Gastrocnemius medialis (tissue), 4 donors: ENCODE results near the gene DLX3. TPM values are rescaled to one million over a fixed set of nuclear protein-coding genes. Genes with fewer than 3 reads are reported as not detected.

Experiments
- ATAC-seq, 2 donors: fragments of 150-250 bp; one replicate each; pipeline ENCODE4 v1.9.1; 2016
- DNase-seq, 2 donors: peaks; one replicate each; pipeline ENCODE4 v3.0.0-alpha.2; 2019
- H3K27ac ChIP-seq, 4 donors: fragments of 200-600 bp; sonication (generic); 1 replicate in 1 of 4; 2 replicates in 3 of 4; pipeline ENCODE4 v1.5.1; 2016 to 2018; ENCODE audit warnings: mild to moderate bottlenecking in 2 of 4, moderate library complexity in 1 of 4
- H3K27me3 ChIP-seq, 3 donors: fragments of 200-600 bp; sonication (generic) in 2 of 3; 1 replicate in 1 of 3; 2 replicates in 2 of 3; pipeline versions ENCODE4 v1.5.1 to v1.6.0; 2016 to 2019; ENCODE audit warnings: mild to moderate bottlenecking in 1 of 3, moderate library complexity in 1 of 3
- H3K36me3 ChIP-seq, 2 donors: fragments of 200-600 bp; sonication (generic) in 1 of 2; one replicate each; pipeline ENCODE4 v1.5.1; 2017 to 2018
- H3K4me1 ChIP-seq, 2 donors: fragments of 200-600 bp; sonication (generic) in 1 of 2; one replicate each; pipeline ENCODE4 v1.5.1; 2016 to 2017; ENCODE audit warnings: mild to moderate bottlenecking in 2 of 2
- H3K4me3 ChIP-seq, 4 donors: fragments of 200-600 bp; sonication (generic) in 3 of 4; 1 replicate in 1 of 4; 2 replicates in 3 of 4; pipeline ENCODE4 v1.5.1; 2016 to 2019; ENCODE audit warnings: mild to moderate bottlenecking in 2 of 4
- H3K9me3 ChIP-seq, 3 donors: fragments of 200-600 bp; sonication (generic) in 2 of 3; 1 replicate in 1 of 3; 2 replicates in 2 of 3; pipeline ENCODE4 v1.5.1; 2016 to 2019
- POLR2A ChIP-seq, 2 donors: fragments of 450-650 bp; IDR thresholded peaks; one replicate each; pipeline ENCODE4 v1.6.1; 2017; ENCODE audit warnings: antibody characterized with exemption in 2 of 2, mild to moderate bottlenecking in 2 of 2, moderate library complexity in 2 of 2
- in situ Hi-C, 4 donors: fragments of 200-750 bp; cut with MboI; loops; one replicate each; pipeline versions ENCODE4 v1.15.0 to v1.8.0; 2017; ENCODE audit warnings: low sequenced_read_pairs in 4 of 4
- intact Hi-C: fragments of 100-400 bp; cut with DNase I; formaldehyde crosslinking; loops from one replicate; pipeline ENCODE4 v1.15.1; 2023; ENCODE audit warnings: low total_unique reads
- total RNA-seq, 4 donors: library from RNA; depleted of rRNA; stranded (reverse); fragments of >200 nt; gene quantifications; one replicate each; pipeline versions ENCODE4 v1.1.0 to v1.2.3, GENCODE V29; 2016
- TF ChIP-seq, protein P1 (sequence below), 5 experiments: fragments of 450-650 bp in 3 of 5; fragments of 200-600 bp in 2 of 5; sonication (generic) in 2 of 5; IDR thresholded peaks in 4 of 5; conservative IDR thresholded peaks in 1 of 5; 1 replicate in 4 of 5; 2 replicates in 1 of 5; pipeline ENCODE4 v1.5.1; 2016 to 2019; ENCODE audit warnings: antibody characterized with exemption in 5 of 5, mild to moderate bottlenecking in 3 of 5, moderate library complexity in 3 of 5

DLX3 gene
- total RNA-seq, 4 donors from 2014 or later: not detected

DNA sequence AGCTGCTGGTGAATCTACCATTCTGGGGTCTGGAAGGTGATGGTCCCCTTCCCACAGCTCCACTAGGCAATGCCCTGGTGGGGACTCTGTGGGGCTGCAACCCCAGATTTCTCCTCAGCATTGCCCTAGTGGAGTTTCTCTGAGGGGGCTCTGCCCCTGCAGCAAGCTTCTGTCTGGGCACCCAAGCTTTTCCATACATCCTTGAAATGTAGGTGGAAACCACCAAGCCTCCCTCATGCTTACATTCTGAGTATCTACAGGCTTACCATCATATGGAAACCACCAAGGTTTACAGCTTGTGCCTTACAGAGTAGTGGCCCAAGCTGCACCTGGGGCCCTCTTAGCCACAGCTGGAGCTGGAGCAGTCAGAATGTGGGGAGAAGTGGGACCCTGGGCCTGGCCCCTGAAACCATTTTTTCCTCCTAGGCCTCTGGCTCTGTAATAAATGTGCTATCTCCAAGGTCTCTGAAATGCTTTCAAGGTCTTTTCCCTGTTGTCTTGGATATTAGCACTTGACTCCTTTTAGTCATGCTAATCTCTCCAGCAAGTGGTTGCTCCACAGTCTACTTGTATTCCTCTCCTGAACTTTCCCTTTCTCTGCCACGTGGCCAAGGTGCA, 19.6 kb upstream of the DLX3 start:
- no peak for TF ChIP-seq POLR2A (IDR thresholded peaks at IDR 0.05)
- TF ChIP-seq, protein P1, sequence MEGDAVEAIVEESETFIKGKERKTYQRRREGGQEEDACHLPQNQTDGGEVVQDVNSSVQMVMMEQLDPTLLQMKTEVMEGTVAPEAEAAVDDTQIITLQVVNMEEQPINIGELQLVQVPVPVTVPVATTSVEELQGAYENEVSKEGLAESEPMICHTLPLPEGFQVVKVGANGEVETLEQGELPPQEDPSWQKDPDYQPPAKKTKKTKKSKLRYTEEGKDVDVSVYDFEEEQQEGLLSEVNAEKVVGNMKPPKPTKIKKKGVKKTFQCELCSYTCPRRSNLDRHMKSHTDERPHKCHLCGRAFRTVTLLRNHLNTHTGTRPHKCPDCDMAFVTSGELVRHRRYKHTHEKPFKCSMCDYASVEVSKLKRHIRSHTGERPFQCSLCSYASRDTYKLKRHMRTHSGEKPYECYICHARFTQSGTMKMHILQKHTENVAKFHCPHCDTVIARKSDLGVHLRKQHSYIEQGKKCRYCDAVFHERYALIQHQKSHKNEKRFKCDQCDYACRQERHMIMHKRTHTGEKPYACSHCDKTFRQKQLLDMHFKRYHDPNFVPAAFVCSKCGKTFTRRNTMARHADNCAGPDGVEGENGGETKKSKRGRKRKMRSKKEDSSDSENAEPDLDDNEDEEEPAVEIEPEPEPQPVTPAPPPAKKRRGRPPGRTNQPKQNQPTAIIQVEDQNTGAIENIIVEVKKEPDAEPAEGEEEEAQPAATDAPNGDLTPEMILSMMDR (IDR thresholded peaks at IDR 0.05 in 4 of 5, conservative IDR thresholded peaks at IDR 0.05 in 1 of 5): no peak
- in situ Hi-C loops: no loop called here
- no peak overlapping the region for H3K27ac ChIP-seq
- H3K36me3 ChIP-seq: no peaks in the 10 kb centered on the region
- H3K27me3 ChIP-seq: peaks cover 0 to 9% (median 0%) of the 10 kb centered on the region in 3 donors
- H3K4me1 ChIP-seq: no peaks in the 10 kb centered on the region
- H3K4me3 ChIP-seq: no peak overlapping the region
- intact Hi-C loops: no loop called here
- no peak for ATAC-seq
- no peaks in the 10 kb centered on the region for H3K9me3 ChIP-seq
- DNase-seq: no peak

DNA sequence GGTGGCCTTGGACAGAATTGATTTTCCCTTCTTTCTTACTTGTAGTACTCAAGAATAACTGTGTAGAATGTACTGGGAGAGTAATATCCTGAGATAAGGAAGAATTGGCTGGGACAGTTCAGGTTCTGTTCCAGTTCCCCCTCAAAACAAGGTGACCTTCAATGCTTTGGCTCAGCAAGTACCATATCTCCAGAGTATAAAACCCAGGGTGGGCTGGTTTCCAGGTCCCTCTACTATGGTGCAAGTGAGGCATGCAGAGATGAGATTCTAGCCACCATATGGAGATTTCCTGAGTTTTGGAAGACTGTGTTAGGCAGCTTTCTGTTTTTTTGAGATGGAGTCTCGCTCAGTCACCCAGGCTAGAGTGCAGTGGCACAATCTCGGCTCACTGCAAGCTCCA, 18.1 kb upstream of the DLX3 start:
- Histone ChIP-seq H3K4me1 (no peaks in the 10 kb centered on the region), H3K27me3 (peaks cover 0 to 12% (median 0%) of the 10 kb centered on the region in 3 donors), H3K9me3 (no peaks in the 10 kb centered on the region), H3K27ac (no peak overlapping the region), H3K36me3 (no peaks in the 10 kb centered on the region), H3K4me3 (no peak overlapping the region)
- no peak for TF ChIP-seq POLR2A (IDR thresholded peaks at IDR 0.05)
- TF ChIP-seq, protein P1 (IDR thresholded peaks at IDR 0.05 in 4 of 5, conservative IDR thresholded peaks at IDR 0.05 in 1 of 5): no peak
- intact Hi-C loops (no loop called here), in situ Hi-C loops (no loop called here)
- DNase-seq (no peak), ATAC-seq (no peak)

DNA sequence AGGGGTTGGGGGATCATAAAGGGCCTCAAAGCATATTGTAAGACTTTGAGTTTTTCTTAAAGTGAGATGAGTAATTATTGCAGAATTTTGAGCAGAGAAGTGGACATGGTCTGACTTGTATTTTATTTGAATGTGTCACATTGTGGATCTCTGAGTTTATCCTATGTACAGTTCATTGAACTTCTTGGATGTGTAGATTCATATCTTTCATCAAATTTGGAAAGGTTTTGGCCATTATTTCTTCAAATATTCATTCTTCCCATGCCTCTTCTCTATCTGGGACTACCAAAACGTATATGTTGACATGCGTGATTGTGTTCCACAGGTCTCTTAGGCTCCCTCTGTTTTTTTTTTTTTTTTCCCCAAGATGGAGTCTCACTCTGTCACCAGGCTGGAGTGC, 14.3 kb upstream of the DLX3 start:
- Histone ChIP-seq H3K27ac (no peak overlapping the region), H3K27me3 (peaks cover 0 to 16% (median 0%) of the 10 kb centered on the region in 3 donors), H3K4me3 (no peak overlapping the region), H3K4me1 (no peaks in the 10 kb centered on the region), H3K9me3 (no peaks in the 10 kb centered on the region), H3K36me3 (no peaks in the 10 kb centered on the region)
- TF ChIP-seq, protein P1 (IDR thresholded peaks at IDR 0.05 in 4 of 5, conservative IDR thresholded peaks at IDR 0.05 in 1 of 5): no peak
- TF ChIP-seq POLR2A (IDR thresholded peaks at IDR 0.05): no peak
- ATAC-seq (no peak), DNase-seq (no peak)
- intact Hi-C loops (no loop called here), in situ Hi-C loops (no loop called here)

DNA sequence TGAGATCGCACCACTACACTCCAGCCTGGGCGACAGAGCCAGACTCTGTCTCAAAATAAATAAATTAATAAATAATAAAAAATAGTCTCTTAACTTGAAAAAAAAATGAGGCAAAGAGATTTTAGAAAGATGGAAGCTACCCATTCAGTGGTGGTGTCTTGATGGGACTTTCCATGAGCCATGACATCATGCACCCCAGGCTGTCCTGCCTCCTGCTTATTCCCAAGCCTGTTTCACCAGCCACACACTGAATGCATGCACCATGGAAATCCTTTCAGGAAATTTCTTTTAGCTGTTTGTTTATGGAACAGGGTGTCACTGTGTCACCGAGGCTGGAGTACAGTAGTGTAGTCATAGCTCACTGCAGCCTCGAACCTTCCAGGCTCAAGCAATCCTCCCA, 8.9 kb upstream of the DLX3 start:
- peaks cover 22 to 45% (median 28%) of the 10 kb centered on the region in 3 donors for H3K27me3 ChIP-seq
- in situ Hi-C loops (loop anchor here in 2 of 4 donors (5.0 kb wide), 1 partner anchor 142 kb away; no protein-coding TSS in a partner anchor), intact Hi-C loops (no loop called here)

More for the DNA sequence above, 8.9 kb upstream of the DLX3 start:
- Histone ChIP-seq H3K9me3 (no peaks in the 10 kb centered on the region), H3K4me3 (no peak overlapping the region), H3K27ac (no peak overlapping the region), H3K4me1 (no peaks in the 10 kb centered on the region), H3K36me3 (no peaks in the 10 kb centered on the region)
- DNase-seq (no peak), ATAC-seq (no peak)
- TF ChIP-seq, protein P1 (IDR thresholded peaks at IDR 0.05 in 4 of 5, conservative IDR thresholded peaks at IDR 0.05 in 1 of 5): no peak
